Measurements from ENCODE around the gene S100A10.
A peak's percentile ranks its signal among the peaks of the same experiment; 100 is the strongest.

S100A10 gene

DNA sequence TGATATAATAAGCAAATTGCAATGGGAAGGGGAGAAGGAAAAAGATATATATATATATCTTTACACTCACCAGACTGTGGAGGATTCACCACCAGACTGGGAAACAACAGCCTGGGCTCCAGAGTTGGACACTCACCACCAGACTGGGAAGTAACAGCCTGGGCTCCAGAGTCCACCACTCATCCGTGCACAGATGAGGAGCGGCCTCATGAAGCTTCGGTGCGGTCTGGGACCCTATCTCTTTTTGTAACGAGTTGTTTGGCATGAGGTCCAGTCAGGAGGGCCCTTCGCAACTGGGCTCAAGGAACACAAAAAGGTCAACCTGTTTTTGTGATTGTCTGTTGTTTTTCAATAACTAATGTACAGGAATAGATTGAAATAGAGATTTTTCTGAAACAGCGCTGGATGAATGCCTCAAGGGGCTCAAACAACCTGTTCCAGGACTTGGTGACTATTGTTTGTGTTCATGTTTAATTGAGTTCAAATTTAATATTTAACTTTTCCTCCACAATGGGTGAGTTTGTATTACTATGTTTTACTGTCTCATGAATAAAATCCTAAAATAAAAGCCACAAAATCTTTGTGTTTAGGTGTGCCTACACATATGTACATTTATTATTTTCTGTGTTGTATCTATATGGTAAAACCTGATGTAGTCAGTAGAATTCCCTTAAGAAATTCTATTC is 40.1 kb downstream of the S100A10 start:
- no peaks in the 10 kb centered on the region for H3K27me3 ChIP-seq (ENCODE audit: control insufficient read depth, insufficient read depth, low read length)
- no peak overlapping the region for H3K4me3 ChIP-seq (ENCODE audit: low read length)
- H3K4me2 ChIP-seq (ENCODE audit: low read length) = no peak overlapping the region
- H3K9me3 ChIP-seq (replicated peaks; ENCODE audit: low read length) = no peaks in the 10 kb centered on the region
- no peak overlapping the region for H3K9ac ChIP-seq (ENCODE audit: low read depth, low read length)
- no peaks in the 10 kb centered on the region for H3K36me3 ChIP-seq (ENCODE audit: insufficient read depth, low read length)
- no peaks in the 10 kb centered on the region for H3K4me1 ChIP-seq (ENCODE audit: control insufficient read depth, insufficient read depth, low read length)

GRCh38 chr1:151952811-151953210 is 40.8 kb downstream of the S100A10 start:
- Histone ChIP-seq H3K9ac (ENCODE audit: low read depth, low read length) (no peak overlapping the region), H3K27me3 (ENCODE audit: control insufficient read depth, insufficient read depth, low read length) (no peaks in the 10 kb centered on the region), H3K4me2 (ENCODE audit: low read length) (no peak overlapping the region), H3K36me3 (ENCODE audit: insufficient read depth, low read length) (no peaks in the 10 kb centered on the region), H3K4me3 (ENCODE audit: low read length) (no peak overlapping the region), H3K4me1 (ENCODE audit: control insufficient read depth, insufficient read depth, low read length) (no peaks in the 10 kb centered on the region), H3K9me3 (replicated peaks; ENCODE audit: low read length) (no peaks in the 10 kb centered on the region)

- Histone ChIP-seq H3K27me3 (ENCODE audit: control insufficient read depth, insufficient read depth, low read length) (no peaks in the 10 kb centered on the region), H3K36me3 (ENCODE audit: insufficient read depth, low read length) (no peaks in the 10 kb centered on the region), H3K9me3 (replicated peaks; ENCODE audit: low read length) (no peaks in the 10 kb centered on the region), H3K9ac (ENCODE audit: low read depth, low read length) (no peak overlapping the region), H3K4me1 (ENCODE audit: control insufficient read depth, insufficient read depth, low read length) (peaks cover 27% of the 10 kb centered on the region), H3K4me3 (ENCODE audit: low read length) (no peak overlapping the region), H3K4me2 (ENCODE audit: low read length) (no peak overlapping the region)
Observed at GRCh38 chr1:151949371-151950193, 44.1 kb downstream of the S100A10 start.

- no peaks in the 10 kb centered on the region for H3K36me3 ChIP-seq (ENCODE audit: insufficient read depth, low read length)
- H3K4me3 ChIP-seq (ENCODE audit: low read length) = no peak overlapping the region
- no peak overlapping the region for H3K9ac ChIP-seq (ENCODE audit: low read depth, low read length)
- no peaks in the 10 kb centered on the region for H3K9me3 ChIP-seq (replicated peaks; ENCODE audit: low read length)
- no peak overlapping the region for H3K4me2 ChIP-seq (ENCODE audit: low read length)
- H3K27me3 ChIP-seq (ENCODE audit: control insufficient read depth, insufficient read depth, low read length) = no peaks in the 10 kb centered on the region
- H3K4me1 ChIP-seq (ENCODE audit: control insufficient read depth, insufficient read depth, low read length) = peaks cover 33% of the 10 kb centered on the region
Observed at GRCh38 chr1:151948506-151948905, 45.2 kb downstream of the S100A10 start.

DNA sequence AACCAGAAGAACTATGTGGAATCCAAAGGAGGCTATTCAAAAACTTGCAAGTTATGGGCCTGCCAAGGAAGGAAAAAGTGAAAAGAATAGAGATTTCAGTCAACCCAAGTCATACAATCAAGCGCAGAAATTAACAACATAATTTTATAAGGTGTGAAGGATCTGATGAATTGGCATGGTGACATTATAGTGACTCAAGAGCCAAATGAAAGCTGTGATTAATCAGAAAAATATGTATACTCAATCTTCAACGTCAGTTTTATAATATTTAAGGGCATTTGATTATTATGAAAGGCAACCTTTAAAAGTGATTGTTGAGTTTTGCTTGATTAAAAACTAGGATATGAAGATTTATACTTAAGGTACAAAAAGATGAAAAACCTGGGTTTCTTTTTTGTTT is 46.5 kb downstream of the S100A10 start:
- peaks cover 33% of the 10 kb centered on the region for H3K4me1 ChIP-seq (ENCODE audit: control insufficient read depth, insufficient read depth, low read length)
- no peak overlapping the region for H3K4me3 ChIP-seq (ENCODE audit: low read length)
- H3K36me3 ChIP-seq (ENCODE audit: insufficient read depth, low read length) = no peaks in the 10 kb centered on the region
- no peak overlapping the region for H3K4me2 ChIP-seq (ENCODE audit: low read length)
- no peaks in the 10 kb centered on the region for H3K27me3 ChIP-seq (ENCODE audit: control insufficient read depth, insufficient read depth, low read length)
- no peak overlapping the region for H3K9ac ChIP-seq (ENCODE audit: low read depth, low read length)
- H3K9me3 ChIP-seq (replicated peaks; ENCODE audit: low read length) = no peaks in the 10 kb centered on the region

- Histone ChIP-seq H3K9ac (ENCODE audit: low read depth, low read length) (peak overlapping the region; percentile 65), H3K27me3 (ENCODE audit: control insufficient read depth, insufficient read depth, low read length) (no peaks in the 10 kb centered on the region), H3K4me3 (ENCODE audit: low read length) (peak overlapping the region; percentile 18), H3K9me3 (replicated peaks; ENCODE audit: low read length) (no peaks in the 10 kb centered on the region), H3K36me3 (ENCODE audit: insufficient read depth, low read length) (no peaks in the 10 kb centered on the region), H3K4me1 (ENCODE audit: control insufficient read depth, insufficient read depth, low read length) (peaks cover 42% of the 10 kb centered on the region), H3K4me2 (ENCODE audit: low read length) (peak overlapping the region; percentile 38)
Observed at GRCh38 chr1:151945725-151946722, 47.6 kb downstream of the S100A10 start.

GRCh38 chr1:151944857-151945575 is 48.6 kb downstream of the S100A10 start:
- peaks cover 48% of the 10 kb centered on the region for H3K4me1 ChIP-seq (ENCODE audit: control insufficient read depth, insufficient read depth, low read length)
- H3K9ac ChIP-seq (ENCODE audit: low read depth, low read length) = peak overlapping the region; percentile 65

DNA sequence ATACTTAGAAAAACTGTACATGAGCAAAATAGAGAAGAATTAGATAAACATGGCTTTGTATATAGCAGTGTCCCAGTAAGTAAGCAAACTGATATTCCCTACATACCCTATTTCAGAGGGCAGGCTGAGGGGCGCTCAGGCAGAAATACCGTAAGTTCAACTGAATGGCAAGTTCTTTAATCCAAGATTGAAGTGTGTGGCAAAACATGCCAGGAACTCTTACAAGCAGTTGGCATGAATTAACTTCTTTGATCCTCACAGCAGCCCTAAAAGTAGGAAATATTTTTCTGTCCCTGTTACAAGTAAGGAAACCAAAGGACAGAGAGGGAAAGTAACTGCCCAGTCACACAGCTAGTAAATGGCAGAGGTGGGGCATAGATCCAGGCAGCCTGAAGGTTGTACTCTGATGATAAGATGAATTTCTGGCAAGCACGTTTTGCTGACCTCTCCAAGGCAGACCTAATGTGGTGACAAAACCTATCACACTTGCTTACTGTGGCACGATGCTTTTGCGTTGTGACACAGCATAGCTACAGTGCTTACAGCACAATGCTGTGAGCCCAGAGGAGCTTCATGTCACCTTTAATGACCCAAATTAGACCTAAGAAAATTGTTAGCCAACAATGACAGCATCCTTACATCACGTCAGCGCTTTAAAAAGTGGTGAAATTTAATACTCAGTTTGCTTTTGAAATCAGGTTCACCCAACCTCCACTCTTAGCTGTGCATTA is 49.4 kb downstream of the S100A10 start:
- Histone ChIP-seq H3K36me3 (ENCODE audit: insufficient read depth, low read length) (no peaks in the 10 kb centered on the region), H3K4me2 (ENCODE audit: low read length) (no peak overlapping the region), H3K27me3 (ENCODE audit: control insufficient read depth, insufficient read depth, low read length) (no peaks in the 10 kb centered on the region), H3K4me3 (ENCODE audit: low read length) (no peak overlapping the region), H3K4me1 (ENCODE audit: control insufficient read depth, insufficient read depth, low read length) (peaks cover 48% of the 10 kb centered on the region), H3K9ac (ENCODE audit: low read depth, low read length) (peak overlapping the region; percentile 8), H3K9me3 (replicated peaks; ENCODE audit: low read length) (no peaks in the 10 kb centered on the region)

More at GRCh38 chr1:151944857-151945575, 48.6 kb downstream of the S100A10 start:
- Histone ChIP-seq H3K27me3 (ENCODE audit: control insufficient read depth, insufficient read depth, low read length) (no peaks in the 10 kb centered on the region), H3K4me2 (ENCODE audit: low read length) (peak overlapping the region; percentile 38), H3K4me3 (ENCODE audit: low read length) (peak overlapping the region; percentile 18), H3K36me3 (ENCODE audit: insufficient read depth, low read length) (no peaks in the 10 kb centered on the region), H3K9me3 (replicated peaks; ENCODE audit: low read length) (no peaks in the 10 kb centered on the region)

DNA sequence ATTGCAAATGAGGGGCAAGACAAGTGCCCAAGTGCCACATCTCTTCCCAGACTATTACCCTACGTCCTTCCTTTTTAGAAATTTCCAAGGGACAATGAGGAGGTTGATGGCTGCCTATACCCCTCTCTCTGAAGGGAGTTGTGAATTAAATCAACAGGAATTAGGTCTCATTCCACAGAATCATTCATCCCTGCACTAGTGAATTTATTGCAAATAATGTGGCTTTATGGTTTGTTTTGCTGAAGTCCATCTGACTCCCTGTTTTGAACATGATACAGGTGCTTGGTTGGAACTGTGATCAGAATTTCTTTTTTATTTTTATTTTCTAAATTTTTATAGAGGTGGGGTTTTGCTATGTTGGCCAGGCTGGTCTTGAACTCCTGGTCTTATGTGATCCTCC is 50.1 kb downstream of the S100A10 start:
- Histone ChIP-seq H3K36me3 (ENCODE audit: insufficient read depth, low read length) (no peaks in the 10 kb centered on the region), H3K4me3 (ENCODE audit: low read length) (no peak overlapping the region), H3K9ac (ENCODE audit: low read depth, low read length) (no peak overlapping the region), H3K9me3 (replicated peaks; ENCODE audit: low read length) (no peaks in the 10 kb centered on the region), H3K4me1 (ENCODE audit: control insufficient read depth, insufficient read depth, low read length) (peaks cover 48% of the 10 kb centered on the region), H3K4me2 (ENCODE audit: low read length) (no peak overlapping the region), H3K27me3 (ENCODE audit: control insufficient read depth, insufficient read depth, low read length) (no peaks in the 10 kb centered on the region)

DNA sequence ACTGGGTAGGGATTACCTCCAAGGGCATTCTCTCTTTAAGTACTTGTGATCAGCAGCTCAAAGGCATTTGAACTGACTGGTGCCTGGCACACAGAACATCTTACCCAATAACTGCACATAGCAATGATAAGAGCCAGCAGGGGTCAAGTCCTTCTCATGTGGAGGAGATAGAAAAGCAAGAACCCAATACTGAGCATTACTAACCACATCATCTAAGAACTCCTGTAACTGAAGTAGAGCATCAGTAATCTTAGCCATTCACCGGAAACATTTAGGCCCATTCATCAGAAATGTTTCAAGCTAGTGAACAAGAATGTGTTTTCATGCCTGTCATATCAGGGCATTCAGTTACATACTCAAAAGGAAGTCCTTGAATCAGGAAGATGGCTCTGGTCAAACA is 50.8 kb downstream of the S100A10 start:
- no peak overlapping the region for H3K4me3 ChIP-seq (ENCODE audit: low read length)
- H3K27me3 ChIP-seq (ENCODE audit: control insufficient read depth, insufficient read depth, low read length) = no peaks in the 10 kb centered on the region
- no peaks in the 10 kb centered on the region for H3K36me3 ChIP-seq (ENCODE audit: insufficient read depth, low read length)
- H3K9me3 ChIP-seq (replicated peaks; ENCODE audit: low read length) = no peaks in the 10 kb centered on the region
- peaks cover 48% of the 10 kb centered on the region for H3K4me1 ChIP-seq (ENCODE audit: control insufficient read depth, insufficient read depth, low read length)
- no peak overlapping the region for H3K4me2 ChIP-seq (ENCODE audit: low read length)
- no peak overlapping the region for H3K9ac ChIP-seq (ENCODE audit: low read depth, low read length)
